ENCODE measurements around the gene REXO4.
A peak's percentile ranks its signal among the peaks of the same experiment; 100 is the strongest.

Gene REXO4

GRCh38 chr9:133457233-133457632 is 39.4 kb upstream of the REXO4 start (continued):
- no peak for TF ChIP-seq KLF9 (tag by site-specific recombination; IDR thresholded peaks at IDR 0.05; ENCODE audit: low read depth)
- no peak for TF ChIP-seq ZNF623 (tag by site-specific recombination; IDR thresholded peaks at IDR 0.05)
- no peak for TF ChIP-seq ZSCAN4 (tag by site-specific recombination; IDR thresholded peaks at IDR 0.05)
- TF ChIP-seq REPIN1 (tag by site-specific recombination; IDR thresholded peaks at IDR 0.05; ENCODE audit: low read depth), result no peak
- no peak for TF ChIP-seq RBAK (tag by site-specific recombination; IDR thresholded peaks at IDR 0.05)

GRCh38 chr9:133456409-133456808 is 38.6 kb upstream of the REXO4 start:
- H3K4me3 ChIP-seq (ENCODE audit: low read depth, low read length), result no peak overlapping the region
- H3K36me3 ChIP-seq (ENCODE audit: control insufficient read depth in 2 of 2, insufficient read depth in 1 of 2, low read length in 2 of 2), result peaks cover 0 to 7% of the 10 kb centered on the region in 2 experiments; a peak in 1 of 3 replicates
- ChIA-PET POLR2A (no interaction called here), CTCF (interaction anchor here (1.9 kb wide), 1 partner anchor 31 kb away, joined by 5 read pairs; no protein-coding TSS in a partner anchor)
- TF ChIP-seq CTCF (tag by site-specific recombination; IDR thresholded peaks at IDR 0.05) (peak; percentile 39), ZNF600 (tag by site-specific recombination; IDR thresholded peaks at IDR 0.05) (no peak), ZNF423 (tag by site-specific recombination; IDR thresholded peaks at IDR 0.05) (peak; percentile 45; the same call in 1 of the 2 replicates)
- no peaks in the 10 kb centered on the region for H3K9me3 ChIP-seq (ENCODE audit: control insufficient read depth, insufficient read depth, low read depth, low read length)
- no peaks in the 10 kb centered on the region for H3K4me1 ChIP-seq (ENCODE audit: control insufficient read depth, insufficient read depth, low read length)
- no peak overlapping the region for H3K27ac ChIP-seq (ENCODE audit: extremely low read depth, low read depth, low read length)

- H3K9me3 ChIP-seq (ENCODE audit: control insufficient read depth, insufficient read depth, low read depth, low read length), result no peaks in the 10 kb centered on the region
- ChIA-PET POLR2A (no interaction called here), CTCF (interaction anchor here (1.9 kb wide), 1 partner anchor 31 kb away, joined by 5 read pairs; no protein-coding TSS in a partner anchor)
- H3K4me3 ChIP-seq (ENCODE audit: low read depth, low read length), result no peak overlapping the region
- peaks cover 0 to 7% of the 10 kb centered on the region in 2 experiments; a peak in 1 of 3 replicates for H3K36me3 ChIP-seq (ENCODE audit: control insufficient read depth in 2 of 2, insufficient read depth in 1 of 2, low read length in 2 of 2)
- H3K4me1 ChIP-seq (ENCODE audit: control insufficient read depth, insufficient read depth, low read length), result no peaks in the 10 kb centered on the region
- H3K27ac ChIP-seq (ENCODE audit: extremely low read depth, low read depth, low read length), result no peak overlapping the region
- TF ChIP-seq ZNF404 (tag by site-specific recombination; IDR thresholded peaks at IDR 0.05) (no peak), ZNF610 (tag by site-specific recombination; IDR thresholded peaks at IDR 0.05; ENCODE audit: borderline replicate concordance) (no peak), PRDM6 (tag by site-specific recombination; IDR thresholded peaks at IDR 0.05) (no peak), SP2 (tag by site-specific recombination; IDR thresholded peaks at IDR 0.05) (no peak), KLF17 (tag by site-specific recombination; IDR thresholded peaks at IDR 0.05) (no peak), ZNF354C (tag by site-specific recombination; IDR thresholded peaks at IDR 0.05; ENCODE audit: borderline replicate concordance, low read depth) (no peak), SCRT1 (tag by site-specific recombination; IDR thresholded peaks at IDR 0.05; ENCODE audit: borderline replicate concordance) (no peak), ZNF704 (tag by site-specific recombination; IDR thresholded peaks at IDR 0.05) (no peak), ZNF624 (tag by site-specific recombination; IDR thresholded peaks at IDR 0.05) (no peak)
Measured at GRCh38 chr9:133455936-133456335, 38.1 kb upstream of the REXO4 start.

Data from HEK293 (cell line).